ENCODE results near the gene PPP2R1A. TPM values are rescaled to one million over a fixed set of nuclear protein-coding genes. Genes with fewer than 3 reads are reported as not detected.

PPP2R1A gene
- total RNA-seq, 4 donors from 2014 or later: 38.5 to 223 (median 134) TPM

GRCh38 chr19:52155596-52156359 is 34.1 kb upstream of the PPP2R1A start:
- H3K4me3 ChIP-seq: no peak overlapping the region
- no peak for TF ChIP-seq POLR2A (IDR thresholded peaks at IDR 0.05)
- no peak for TF ChIP-seq CTCF (IDR thresholded peaks at IDR 0.05)
- no peaks in the 10 kb centered on the region for H3K4me1 ChIP-seq
- H3K27ac ChIP-seq: no peak overlapping the region
- DNase-seq: no peak
- peaks cover 0 to 9% of the 10 kb centered on the region in 2 donors for H3K9me3 ChIP-seq
- intact Hi-C loops (cut with DNase I; ENCODE audit: low total_unique reads): no loop called here
- H3K36me3 ChIP-seq: no peaks in the 10 kb centered on the region
- no peaks in the 10 kb centered on the region for H3K27me3 ChIP-seq

- TF ChIP-seq POLR2A (IDR thresholded peaks at IDR 0.05) (no peak), CTCF (IDR thresholded peaks at IDR 0.05) (no peak)
- Histone ChIP-seq H3K27me3 (no peaks in the 10 kb centered on the region), H3K4me3 (peak overlapping the region; percentile 78 to 91), H3K9me3 (no peaks in the 10 kb centered on the region), H3K36me3 (no peaks in the 10 kb centered on the region), H3K27ac (peak overlapping the region; percentile 87 to 89), H3K4me1 (no peaks in the 10 kb centered on the region)
- DNase-seq: no peak
- intact Hi-C loops (cut with DNase I; ENCODE audit: low total_unique reads): no loop called here
Observed at GRCh38 chr19:52170304-52170703, 19.5 kb upstream of the PPP2R1A start.

- H3K27ac ChIP-seq: peak overlapping the region; percentile 87 to 89
- TF ChIP-seq POLR2A (IDR thresholded peaks at IDR 0.05): no peak
- TF ChIP-seq CTCF (IDR thresholded peaks at IDR 0.05): no peak
- H3K9me3 ChIP-seq: no peaks in the 10 kb centered on the region
- peak overlapping the region; percentile 78 to 91 for H3K4me3 ChIP-seq
- no peaks in the 10 kb centered on the region for H3K27me3 ChIP-seq
- H3K36me3 ChIP-seq: no peaks in the 10 kb centered on the region
- peak; percentile 29 to 41 for DNase-seq
- H3K4me1 ChIP-seq: no peaks in the 10 kb centered on the region
- intact Hi-C loops (cut with DNase I; ENCODE audit: low total_unique reads): no loop called here
Observed at GRCh38 chr19:52170863-52171320, 19.0 kb upstream of the PPP2R1A start.

- Histone ChIP-seq H3K4me3 (peak within 1 kb of the TSS; percentile 78 to 91), H3K4me1 (no peaks in the 10 kb centered on the region), H3K27me3 (no peaks in the 10 kb centered on the region), H3K36me3 (no peaks in the 10 kb centered on the region), H3K27ac (peak within 1 kb of the TSS; percentile 87 to 89), H3K9me3 (no peaks in the 10 kb centered on the region)
- TF ChIP-seq POLR2A (IDR thresholded peaks at IDR 0.05): peak; percentile 22 to 34
- no peak for TF ChIP-seq CTCF (IDR thresholded peaks at IDR 0.05)
- DNase-seq: peak; percentile 92 to 95
- intact Hi-C loops (cut with DNase I; ENCODE audit: low total_unique reads): no loop called here
Observed at GRCh38 chr19:52171321-52172169, 18.3 kb upstream of the PPP2R1A start, which contains the start of gene ZNF836. Gene ZNF836, minus strand, starts transcription at chr19:52171621. Its CDS starts 3,549 bp downstream, at chr19:52168072.
